HG02759 (cell line): ENCODE measurements around the gene LRRTM3.

Experiments
- ATAC-seq: cut with Tn5 transposase; IDR thresholded peaks from one replicate; pipeline ENCODE4 v1.9.1; 2021; ENCODE audit warnings: mild to moderate bottlenecking, moderate library complexity; ENCODE audit not compliant: unreplicated experiment

Gene LRRTM3

GRCh38 chr10:66931949-66932343 is 6.1 kb downstream of the LRRTM3 start:
- no peak for ATAC-seq

GRCh38 chr10:66934711-66935110 is 8.9 kb downstream of the LRRTM3 start:
- ATAC-seq = no peak

- ATAC-seq = no peak
Observed at GRCh38 chr10:66940965-66941364, 15.1 kb downstream of the LRRTM3 start.

- no peak for ATAC-seq
Observed at GRCh38 chr10:66941491-66941890, 15.7 kb downstream of the LRRTM3 start.

GRCh38 chr10:66942407-66942806 is 16.6 kb downstream of the LRRTM3 start:
- no peak for ATAC-seq

GRCh38 chr10:66943590-66943989 is 17.8 kb downstream of the LRRTM3 start:
- ATAC-seq = no peak

- no peak for ATAC-seq
Observed at GRCh38 chr10:66951896-66952295, 26.1 kb downstream of the LRRTM3 start.

GRCh38 chr10:66958466-66958865 is 32.6 kb downstream of the LRRTM3 start:
- no peak for ATAC-seq

- no peak for ATAC-seq
Observed at GRCh38 chr10:66964946-66965345, 39.1 kb downstream of the LRRTM3 start.

GRCh38 chr10:66980246-66980815 is 54.5 kb downstream of the LRRTM3 start:
- no peak for ATAC-seq

- no peak for ATAC-seq
Observed at GRCh38 chr10:66981361-66982052, 55.7 kb downstream of the LRRTM3 start.

GRCh38 chr10:66982053-66982420 is 56.2 kb downstream of the LRRTM3 start:
- no peak for ATAC-seq

- ATAC-seq = no peak
Observed at GRCh38 chr10:66982792-66983474, 57.1 kb downstream of the LRRTM3 start.

GRCh38 chr10:66983475-66983818 is 57.6 kb downstream of the LRRTM3 start:
- ATAC-seq = no peak

GRCh38 chr10:66990143-66990830 is 64.5 kb downstream of the LRRTM3 start:
- no peak for ATAC-seq

- no peak for ATAC-seq
Observed at GRCh38 chr10:66996996-66997395, 71.2 kb downstream of the LRRTM3 start.

- no peak for ATAC-seq
Observed at GRCh38 chr10:66999762-67000545, 74.1 kb downstream of the LRRTM3 start.

GRCh38 chr10:67004690-67005089 is 78.9 kb downstream of the LRRTM3 start:
- ATAC-seq = no peak

- ATAC-seq = no peak
Observed at GRCh38 chr10:67005981-67006380, 80.1 kb downstream of the LRRTM3 start.

- ATAC-seq = no peak
Observed at GRCh38 chr10:67011480-67011879, 85.6 kb downstream of the LRRTM3 start.

GRCh38 chr10:67011981-67012380 is 86.1 kb downstream of the LRRTM3 start:
- no peak for ATAC-seq
